ENCODE measurements around the gene GPC3.
A peak's percentile ranks its signal among the peaks of the same experiment; 100 is the strongest.

The GPC3 gene

DNA sequence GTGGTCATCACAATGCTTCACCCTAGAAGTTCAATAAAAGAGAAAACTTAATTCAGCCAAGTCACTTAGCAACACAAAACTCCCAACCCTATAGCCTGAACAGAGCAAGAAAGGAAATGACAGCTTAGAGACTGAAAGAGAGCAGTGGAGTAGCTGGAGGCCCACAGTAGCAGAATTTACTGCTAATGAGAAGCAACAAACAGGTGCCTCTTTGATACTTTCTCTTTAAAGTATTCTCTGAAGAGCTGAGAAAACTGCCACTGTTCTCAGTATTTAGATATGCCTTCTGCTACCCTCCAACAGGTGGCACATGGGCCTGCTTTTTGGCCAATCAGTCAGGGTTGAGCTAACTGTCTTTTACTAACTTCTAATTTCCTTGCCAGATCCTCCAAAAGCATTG lies 240.0 kb downstream of the GPC3 start:
- no peak for DNase-seq

DNA sequence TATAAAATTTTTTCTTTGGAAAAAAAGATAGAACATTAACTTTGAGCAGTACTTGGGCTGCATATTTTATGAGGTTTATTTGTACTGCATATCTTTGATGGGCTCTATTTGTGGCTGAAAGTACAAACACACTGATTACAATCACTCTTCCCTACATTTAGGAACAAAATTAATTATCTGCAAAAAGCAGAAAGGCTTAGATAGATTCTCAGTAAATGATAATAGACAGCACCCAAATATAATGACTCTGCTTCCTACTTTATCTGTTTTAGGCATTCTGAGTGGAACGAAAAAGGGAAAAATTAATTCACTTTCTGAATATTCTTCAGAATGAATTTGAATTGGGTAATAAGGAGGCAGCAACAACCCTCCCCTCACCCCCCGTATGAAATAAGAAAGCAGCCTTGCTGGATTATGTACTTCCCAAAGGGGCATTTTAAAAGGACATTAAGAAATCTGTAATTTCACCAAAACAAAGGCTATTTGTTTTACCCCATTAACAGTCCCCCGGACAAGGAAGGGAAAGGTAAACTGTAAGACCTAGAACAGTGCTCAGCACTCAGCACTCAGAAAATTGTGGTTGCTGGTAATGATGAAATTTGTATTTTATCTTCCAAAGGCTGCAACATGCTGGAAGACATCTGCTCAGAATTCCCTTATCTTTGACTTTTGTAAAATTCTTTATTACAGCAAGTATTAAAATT lies 242.6 kb downstream of the GPC3 start:
- no peak for DNase-seq

DNA sequence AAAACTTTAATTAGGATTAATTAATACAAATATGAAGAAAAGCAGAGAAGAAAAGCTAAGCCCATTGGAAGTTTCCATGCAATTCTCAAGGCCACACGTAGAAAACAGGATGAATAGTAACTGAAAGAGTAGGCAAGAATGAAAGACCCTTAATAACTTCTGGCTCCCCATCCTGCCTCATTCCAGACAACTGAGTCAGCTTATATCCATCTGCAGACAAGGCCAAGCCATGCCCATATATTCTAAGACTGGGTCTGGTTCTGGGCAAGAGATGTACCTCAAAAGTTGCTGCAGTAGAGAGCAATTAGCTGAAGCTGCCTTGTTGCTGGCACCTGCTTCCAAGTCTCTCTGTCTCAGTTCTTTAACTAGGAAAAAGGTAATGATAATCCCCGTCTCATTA lies 244.1 kb downstream of the GPC3 start:
- no peak for DNase-seq

DNA sequence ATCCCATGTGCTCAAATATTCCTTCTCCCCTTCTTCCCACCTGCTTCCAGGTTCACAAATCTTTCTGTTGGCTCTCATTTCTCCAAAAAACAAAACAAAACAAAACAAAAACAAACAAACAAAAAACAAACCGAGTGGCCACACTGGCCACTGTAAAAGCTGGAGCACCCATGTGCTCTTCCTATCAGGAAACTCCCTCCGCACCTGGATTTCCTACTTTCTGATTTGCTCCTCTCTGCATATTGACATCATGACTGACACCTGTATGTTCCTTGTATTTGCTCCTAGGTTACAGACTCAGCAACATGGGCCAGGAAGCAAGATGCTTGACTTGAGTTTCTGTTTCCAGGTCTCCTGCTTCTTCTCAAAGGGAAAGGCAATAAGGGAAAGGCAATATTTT lies 258.8 kb downstream of the GPC3 start:
- DNase-seq: no peak

DNA sequence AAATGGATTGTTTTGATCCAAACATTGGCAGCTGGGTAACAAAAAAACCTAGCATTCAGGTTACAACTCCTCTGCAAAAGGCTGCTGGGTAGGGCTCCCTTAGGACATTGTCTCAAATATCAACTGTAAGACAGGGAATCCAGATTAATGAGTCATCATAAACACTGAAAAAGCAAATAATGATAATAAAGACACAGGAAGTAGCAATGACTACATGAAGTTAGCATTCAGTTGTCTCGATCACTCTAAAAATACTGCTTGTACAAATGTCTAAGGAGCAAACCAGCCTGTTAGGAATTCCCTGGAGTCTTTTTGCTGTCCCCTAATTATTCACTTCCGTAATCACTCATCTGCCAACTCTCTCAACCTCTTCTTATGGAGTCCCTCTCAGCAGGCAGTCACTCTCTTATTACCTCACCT lies 259.2 kb downstream of the GPC3 start:
- DNase-seq: peak; percentile 0

DNA sequence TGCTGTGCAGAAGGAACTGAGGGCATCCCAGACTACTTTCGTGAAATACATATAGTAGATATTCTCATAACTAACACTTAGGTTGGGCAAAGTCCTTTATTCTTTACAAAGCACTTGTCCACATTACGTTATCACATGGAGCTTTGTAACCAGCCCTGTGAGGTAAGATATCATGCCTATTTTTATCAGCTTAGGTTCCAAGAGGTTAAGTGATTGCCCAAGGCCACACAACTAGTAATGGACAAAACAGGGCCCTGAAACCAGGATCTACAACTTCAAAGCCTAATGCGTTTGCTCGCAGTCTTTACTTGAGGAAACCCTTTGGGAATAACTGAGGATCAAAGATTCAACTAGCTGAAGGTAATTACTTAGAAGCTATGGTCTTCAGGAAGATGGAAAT lies 261.5 kb downstream of the GPC3 start:
- no peak for DNase-seq

DNA sequence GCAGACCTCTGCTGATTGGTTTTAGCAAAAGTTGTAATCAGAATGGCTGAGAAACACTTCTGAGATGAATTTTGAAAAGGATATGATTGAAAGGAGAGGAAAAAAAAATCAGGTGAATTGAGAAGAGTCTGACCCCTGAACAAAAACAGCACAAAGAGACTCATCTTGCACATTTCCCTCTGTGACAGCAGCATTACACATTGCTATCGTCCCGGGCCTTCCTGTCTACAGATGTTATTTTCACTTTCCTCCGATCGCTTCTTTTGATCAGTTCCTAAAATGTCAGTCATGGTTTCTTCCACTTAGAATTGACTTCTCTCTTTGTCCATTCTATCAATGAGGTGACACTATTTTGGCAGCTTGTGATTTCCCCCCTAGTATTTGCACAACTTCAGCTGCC lies 262.6 kb downstream of the GPC3 start:
- DNase-seq: no peak

DNA sequence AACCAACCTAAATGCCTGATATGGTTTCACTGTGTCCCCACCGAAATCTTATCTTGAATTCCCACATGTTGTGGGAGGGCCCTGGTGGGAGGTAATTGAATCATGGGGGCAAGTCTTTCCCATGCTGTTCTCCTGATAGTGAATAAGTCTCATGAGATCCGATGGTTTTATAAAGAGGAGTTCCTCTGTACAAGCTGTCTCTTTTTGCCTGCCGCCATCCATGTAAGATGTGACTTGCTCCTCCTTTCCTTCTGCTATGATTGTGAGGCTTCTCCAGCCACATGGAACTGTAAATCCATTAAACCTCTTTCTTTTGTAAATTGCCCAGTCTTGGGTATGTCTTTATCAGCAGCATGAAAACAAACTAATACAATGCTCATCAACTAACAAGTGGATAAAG lies 265.1 kb downstream of the GPC3 start:
- peak; percentile 24 for DNase-seq

DNA sequence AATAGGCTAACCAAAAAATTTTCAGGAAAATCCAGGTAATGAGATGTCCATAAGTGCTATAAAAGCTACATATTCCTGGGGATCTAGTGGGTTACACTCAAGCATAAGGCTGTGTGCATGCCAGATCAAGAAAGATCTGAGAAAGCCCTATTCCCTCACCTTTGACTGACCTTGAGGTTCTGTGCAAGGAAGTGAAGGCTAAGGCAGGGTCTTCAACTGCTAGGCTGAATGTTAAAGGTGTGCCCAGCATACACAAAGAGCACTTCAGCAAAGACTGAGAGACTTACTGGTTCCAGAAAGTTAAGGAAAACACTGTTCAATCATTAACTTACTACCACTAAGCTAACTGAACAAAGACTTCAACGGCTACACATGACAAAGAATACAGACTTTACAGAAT lies 269.7 kb downstream of the GPC3 start:
- DNase-seq: no peak

DNA sequence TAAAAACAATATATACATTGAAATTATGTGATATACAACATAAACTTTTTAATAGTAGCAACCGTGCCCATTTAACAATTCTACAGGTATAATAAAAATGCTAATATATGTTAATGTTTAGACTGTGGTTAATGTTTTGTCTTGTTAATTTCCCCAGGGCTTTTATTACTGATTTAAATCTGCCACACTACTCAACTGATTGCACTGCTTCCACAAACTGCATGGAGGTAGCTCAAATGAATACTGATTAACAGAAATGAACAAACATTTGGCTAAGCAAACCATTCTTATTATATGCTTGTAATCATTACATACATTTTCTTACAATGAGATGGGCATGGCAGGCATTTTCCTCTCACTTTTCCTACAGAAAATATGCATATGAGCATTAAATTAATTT lies 275.9 kb downstream of the GPC3 start:
- no peak for DNase-seq

DNA sequence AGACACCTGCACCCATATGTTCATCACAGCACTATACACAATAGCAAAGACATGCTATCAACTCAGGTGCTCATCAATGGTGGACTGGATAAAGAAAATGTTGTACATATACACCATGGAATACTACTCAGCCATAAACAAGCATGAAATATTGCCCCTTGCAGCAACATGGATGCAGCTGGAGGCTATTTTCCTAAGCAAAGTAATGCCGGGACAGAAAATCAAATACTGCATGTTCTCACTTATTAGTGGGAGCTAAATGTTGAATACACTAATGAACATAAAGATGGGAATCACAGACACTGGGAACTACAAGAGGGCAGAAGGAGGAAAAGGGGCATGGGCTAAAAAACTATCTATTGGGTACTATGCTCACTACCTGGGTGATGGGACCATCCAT lies 278.5 kb downstream of the GPC3 start:
- no peak for DNase-seq

DNA sequence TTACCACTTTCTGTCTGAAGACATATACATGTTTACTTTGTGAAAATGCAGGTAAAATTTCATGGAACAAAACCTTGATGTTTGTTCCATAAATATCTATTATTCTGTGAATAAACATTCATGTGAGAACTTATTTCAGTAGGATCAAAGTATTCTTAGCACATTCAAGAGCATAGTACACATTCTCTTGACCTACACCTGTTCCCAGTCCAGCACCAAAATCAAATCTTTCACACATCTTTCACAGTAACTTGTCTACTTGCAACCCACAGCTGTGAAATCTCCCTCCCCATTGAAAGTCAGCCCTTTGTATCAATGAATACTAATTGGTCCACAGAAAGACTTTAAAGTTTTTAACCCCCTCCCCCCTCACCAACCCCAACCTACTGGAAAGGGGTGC lies 283.2 kb downstream of the GPC3 start:
- no peak for DNase-seq

DNA sequence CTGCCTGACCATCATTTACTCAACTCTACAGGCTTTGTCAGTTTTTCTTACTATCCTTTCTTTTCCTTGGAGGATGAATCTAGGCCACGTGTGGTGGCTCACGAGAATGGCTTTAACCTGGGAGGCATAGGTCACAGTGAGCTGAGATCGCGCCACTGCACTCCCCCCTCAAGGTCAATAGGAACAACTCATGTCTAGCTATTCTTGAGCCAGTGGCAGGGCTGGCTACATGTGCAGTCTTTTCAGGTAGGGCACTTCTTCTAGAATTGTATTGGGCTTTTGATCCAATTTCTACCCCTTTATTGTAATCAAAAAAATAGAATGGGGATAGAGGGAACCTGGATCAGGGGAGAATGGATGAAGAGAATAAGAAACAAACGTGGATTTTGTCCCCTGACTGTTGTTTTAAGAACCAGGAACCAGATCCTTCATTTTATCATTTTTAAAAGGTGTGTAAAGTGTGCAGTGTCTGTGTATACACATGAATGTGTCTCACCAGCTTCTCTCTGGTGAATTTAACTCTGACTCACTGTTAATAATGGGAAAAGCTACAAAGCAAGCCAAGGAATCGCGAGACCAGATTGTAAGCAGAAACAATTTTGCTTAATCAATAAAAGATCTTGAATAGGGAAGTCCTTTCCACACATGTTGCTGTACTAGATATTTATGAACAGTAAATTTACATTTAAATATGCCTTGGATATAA lies 286.2 kb downstream of the GPC3 start:
- no peak for DNase-seq

DNA sequence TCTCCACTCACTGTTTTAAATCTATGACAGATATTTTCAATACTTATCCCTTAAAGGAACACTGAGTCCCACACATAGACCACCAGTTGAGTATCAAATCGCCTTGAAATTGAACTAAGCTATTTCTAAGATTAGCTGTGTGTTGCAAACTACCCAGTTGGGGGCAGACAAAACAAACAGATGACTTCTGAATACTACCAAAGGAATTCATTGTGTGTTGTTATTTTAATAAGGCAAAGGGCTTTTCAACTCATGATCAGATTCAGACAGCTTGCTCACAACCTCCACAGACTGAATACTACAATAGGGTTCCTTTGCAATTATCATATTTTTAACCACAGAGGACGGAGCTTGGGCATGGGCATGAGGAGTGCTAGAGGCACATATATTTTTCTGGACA lies 287.1 kb downstream of the GPC3 start:
- DNase-seq: peak; percentile 3

DNA sequence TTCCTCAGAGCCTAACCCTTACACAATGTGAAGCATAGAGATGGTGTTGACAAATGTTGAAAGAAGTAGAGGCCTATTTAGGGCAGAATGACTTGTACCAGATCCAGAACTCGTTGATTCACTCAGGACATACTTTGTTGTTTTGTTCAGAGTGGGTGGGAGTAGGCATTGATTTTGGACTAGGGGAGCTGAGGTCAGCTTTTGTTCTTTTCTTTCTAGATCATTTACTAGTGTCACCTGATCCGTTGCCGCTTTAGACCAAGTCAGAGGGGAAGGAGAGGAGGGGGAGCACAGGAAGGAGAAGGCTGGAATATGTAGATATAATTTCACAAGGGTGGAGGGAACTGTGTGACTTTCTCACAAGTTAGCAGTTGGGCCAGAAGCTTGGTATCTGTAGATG lies 287.7 kb downstream of the GPC3 start:
- DNase-seq: no peak

DNA sequence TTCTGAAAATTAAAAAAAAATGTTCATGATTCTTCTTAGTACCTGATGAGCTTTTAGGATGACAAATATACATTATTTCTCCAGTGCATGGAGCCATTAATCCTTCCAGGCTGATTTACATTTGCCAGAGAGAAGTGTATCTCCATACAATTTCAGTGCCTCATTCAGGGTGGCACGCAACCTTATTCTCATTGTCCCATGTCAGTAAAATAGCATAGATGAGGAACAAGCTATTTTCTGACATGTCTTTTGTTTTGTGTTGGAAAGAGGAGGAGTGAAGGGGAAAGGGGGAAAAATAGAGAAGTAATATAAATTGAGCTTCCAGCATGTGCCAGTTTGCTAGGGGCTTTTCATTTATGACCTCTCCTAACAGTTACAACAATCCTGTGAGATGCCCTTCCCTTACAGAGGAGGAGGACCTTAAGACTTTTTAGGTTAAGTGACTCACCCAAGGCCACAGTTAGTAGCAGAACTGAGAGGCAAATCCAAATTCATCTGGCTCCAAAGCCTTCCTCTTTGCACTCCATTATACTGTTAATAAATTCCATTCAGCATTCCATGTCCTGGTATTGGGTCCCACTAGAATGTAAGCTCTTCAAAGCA lies 295.3 kb downstream of the GPC3 start:
- DNase-seq: no peak

DNA sequence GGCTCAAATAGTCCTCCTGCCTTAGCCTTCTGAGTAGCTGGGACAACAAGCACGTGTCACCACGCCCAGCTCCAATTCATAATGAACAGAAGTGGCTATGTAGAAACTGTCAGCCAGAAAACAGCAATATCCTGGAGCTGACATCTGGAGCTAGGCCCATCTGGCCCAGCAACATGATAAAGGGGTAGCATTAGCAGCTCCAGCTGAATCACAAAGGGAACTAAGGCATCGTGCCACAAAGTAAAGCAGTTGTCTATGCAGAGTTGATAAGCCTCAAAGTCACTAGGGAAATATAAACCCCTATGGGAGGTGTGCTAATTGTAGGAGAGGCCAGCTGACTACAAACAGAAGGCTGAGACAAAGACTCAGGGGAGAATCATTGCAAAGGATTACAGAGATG lies 299.6 kb downstream of the GPC3 start:
- no peak for DNase-seq

DNA sequence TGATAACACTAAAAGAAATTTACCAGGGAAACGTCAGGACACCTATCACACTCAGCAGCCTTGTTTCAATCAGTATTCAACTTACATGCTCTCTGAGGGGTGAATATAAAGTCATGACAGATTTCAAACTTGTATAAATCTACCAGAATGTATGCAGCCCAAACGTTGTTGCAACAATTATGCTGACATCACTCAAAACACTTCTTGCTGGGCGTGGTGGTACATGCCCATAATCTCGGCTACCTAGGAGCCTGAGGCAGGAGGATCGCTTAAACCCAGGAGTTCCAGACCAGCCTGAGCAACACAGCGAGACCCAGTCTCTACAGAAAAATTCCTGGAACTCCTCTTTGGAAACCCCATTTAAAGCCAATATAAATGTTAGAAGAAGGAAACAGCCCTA lies 303.5 kb downstream of the GPC3 start:
- DNase-seq: no peak

DNA sequence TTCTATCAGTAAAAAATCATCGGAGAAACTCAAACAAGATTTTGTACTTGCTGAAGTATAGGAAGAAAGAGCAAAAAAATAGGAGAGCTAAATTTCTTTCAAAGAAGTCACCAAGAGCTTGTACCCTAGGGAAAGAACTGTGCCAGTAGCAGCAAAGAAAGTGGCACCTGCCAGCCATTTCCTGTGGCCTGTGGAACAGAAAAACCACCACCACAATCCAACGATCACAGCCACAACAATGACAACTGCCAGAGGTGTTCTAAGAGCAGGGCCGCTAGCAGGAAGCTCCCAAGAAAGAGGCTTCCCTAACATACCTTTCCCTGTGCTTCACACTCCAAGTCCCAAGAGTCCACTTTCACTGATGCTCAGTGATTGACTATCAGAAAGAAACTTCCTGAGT lies 304.0 kb downstream of the GPC3 start:
- DNase-seq: no peak

DNA sequence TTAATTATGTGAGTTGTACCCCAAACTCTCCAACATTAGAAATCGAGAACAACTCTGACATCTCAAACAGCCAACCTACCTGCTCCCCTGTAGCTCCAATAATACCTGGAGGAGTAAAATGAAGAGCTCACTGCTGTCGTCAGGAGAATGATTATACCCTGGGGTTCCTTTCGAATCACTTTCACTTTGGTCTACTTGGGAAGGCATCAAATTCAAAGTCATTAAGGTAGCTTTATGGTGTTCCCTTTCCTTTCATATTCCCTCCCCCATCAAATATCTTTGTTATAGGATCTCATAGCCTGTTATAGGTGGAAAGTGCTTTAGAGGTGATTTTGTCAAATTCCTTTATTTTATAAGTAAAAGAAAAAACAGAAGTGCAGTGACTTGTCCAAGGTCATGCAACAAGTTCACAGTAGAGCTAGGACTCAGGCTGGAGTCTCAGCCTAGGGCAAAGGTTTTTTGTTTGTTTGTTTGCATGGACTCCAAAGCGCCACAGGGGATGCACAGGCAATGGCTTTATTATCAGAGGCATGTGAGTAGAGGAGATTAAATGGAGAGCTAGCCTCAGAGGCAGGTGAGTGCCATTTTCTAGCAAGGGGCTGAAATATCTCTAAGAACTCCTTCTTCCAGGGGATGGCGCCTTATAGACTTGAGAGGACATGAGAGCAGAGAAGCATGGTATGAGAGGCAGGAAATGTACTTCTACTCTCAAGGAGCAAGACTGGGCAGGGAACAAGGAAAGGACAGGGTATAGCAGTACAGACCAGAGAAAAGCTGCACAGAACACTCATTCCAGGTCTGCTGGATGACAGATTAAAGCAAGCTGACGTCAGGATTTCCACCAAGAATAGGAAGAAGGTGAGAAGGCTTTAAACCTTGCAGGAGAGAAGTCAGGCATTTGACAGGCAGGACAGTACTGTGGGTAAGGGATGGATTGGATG lies 308.0 kb downstream of the GPC3 start:
- no peak for DNase-seq

DNA sequence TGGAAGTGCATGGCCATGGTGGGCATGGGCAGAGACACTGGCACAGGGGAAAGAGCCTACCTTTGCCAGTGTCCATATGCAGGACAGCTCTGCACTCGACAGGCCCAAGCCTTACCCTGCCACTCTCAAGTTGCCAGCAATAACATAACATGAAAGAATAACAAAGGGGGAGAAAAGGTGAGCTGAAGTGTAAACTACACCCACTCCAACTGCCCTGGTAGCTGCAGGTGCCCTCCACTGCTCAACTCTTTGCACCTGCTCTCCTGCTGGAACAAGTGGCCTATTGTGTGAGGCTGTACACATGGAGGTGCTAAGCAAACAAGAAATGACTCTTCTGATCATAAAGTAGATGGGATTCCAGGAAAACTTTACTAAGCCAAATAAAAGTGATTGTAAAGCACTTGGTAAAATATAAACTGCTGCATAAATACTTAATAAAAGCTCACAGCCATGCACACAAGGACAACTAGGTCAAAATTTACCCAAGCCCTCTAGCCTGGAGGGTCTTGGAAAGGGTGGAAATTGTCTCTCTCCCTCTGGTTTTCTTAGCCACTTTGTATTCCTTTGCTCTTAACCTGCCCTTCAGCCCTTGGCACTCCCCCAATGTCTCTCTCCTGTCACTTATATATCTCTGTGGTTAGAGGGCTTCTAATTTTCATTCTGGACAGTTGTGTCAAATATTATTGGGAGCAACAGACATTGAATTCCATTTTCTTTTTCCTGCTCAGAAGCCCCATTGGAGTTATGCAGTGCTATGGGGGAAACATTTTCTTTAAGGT lies 308.9 kb downstream of the GPC3 start:
- no peak for DNase-seq

DNA sequence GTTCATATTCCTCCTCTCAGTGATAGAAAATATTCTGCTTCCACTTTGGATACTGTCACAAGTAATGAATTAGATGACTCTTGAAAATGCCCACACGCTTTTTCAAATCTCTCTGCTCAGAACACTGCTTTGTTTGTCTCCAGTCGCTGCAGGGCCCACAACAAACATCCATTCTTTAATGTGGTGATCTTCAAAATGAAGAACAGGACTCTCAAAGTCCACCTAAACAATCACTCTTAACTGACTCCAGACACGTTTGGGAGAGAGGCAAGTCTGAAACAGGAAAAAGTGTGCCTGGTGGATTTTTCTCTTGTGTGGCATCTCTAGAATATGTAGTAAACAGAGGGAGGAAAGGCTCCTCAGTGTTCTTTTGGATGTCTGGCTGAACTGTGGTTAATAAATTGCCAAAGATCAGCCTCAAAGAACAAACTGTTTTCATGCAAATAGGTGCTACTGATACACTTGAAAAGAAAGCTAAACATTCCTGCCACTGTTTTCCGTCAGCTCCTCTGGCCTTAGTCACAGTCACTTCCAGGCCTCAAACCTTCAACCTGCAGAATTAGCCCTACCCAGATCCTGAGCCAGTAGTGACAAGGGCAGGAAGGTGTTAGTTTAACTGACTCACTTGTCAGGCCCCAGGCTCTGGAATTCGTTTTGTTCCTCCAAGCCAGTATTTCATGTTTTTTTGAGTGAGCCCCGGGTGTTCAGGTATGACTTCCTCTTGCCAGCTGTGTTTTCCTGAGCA lies 310.5 kb downstream of the GPC3 start:
- DNase-seq: no peak

All from OCI-M1 (cell line).